GM10248 (cell line): Measurements from ENCODE around the gene PTPRB.

ENCODE experiments used
- CTCF ChIA-PET: fragments of 300-600 bp; sonication (Branson Sonifier 250); formaldehyde crosslinking; extraction: SDS; loops from one replicate; lab custom pipeline; 2021; ENCODE audit warnings: antibody characterized with exemption; lab: Yijun Ruan, JAX
- POLR2A ChIA-PET: fragments of 350-650 bp; sonication (Branson Sonifier 250); formaldehyde crosslinking; extraction: SDS; loops from one replicate; lab custom pipeline; 2020; ENCODE audit warnings: antibody characterized with exemption; lab: Yijun Ruan, JAX
- DNase-seq: peaks from one replicate; pipeline ENCODE4 v3.0.0; 2012; ENCODE audit errors: extremely low spot score
- CTCF ChIP-seq: IDR thresholded peaks from 2 replicates; pipeline ENCODE4 v1.5.1; 2012; ENCODE audit warnings: mild to moderate bottlenecking, low read depth; ENCODE audit errors: extremely low read depth, missing control alignments, control extremely low read depth

Gene PTPRB

GRCh38 chr12:70468741-70469140 is 168.5 kb downstream of the PTPRB start:
- CTCF ChIA-PET: no interaction called here
- POLR2A ChIA-PET: no interaction called here

GRCh38 chr12:70467918-70468733 is 169.1 kb downstream of the PTPRB start:
- POLR2A ChIA-PET: no interaction called here
- no peak for TF ChIP-seq CTCF
- CTCF ChIA-PET: no interaction called here
- DNase-seq: no peak

More at GRCh38 chr12:70468741-70469140, 168.5 kb downstream of the PTPRB start:
- DNase-seq: no peak
- TF ChIP-seq CTCF: no peak

GRCh38 chr12:70467476-70467875 is 169.8 kb downstream of the PTPRB start:
- CTCF ChIA-PET: no interaction called here
- DNase-seq: no peak
- POLR2A ChIA-PET: no interaction called here
- no peak for TF ChIP-seq CTCF

- ChIA-PET CTCF (no interaction called here), POLR2A (no interaction called here)
- TF ChIP-seq CTCF: no peak
- no peak for DNase-seq
Measured at GRCh38 chr12:70466753-70467152, 170.5 kb downstream of the PTPRB start.
